Erythroblast (primary cell): ENCODE data around the gene NLGN1.

Experiments used
- GATA1 ChIP-seq: IDR thresholded peaks from 2 replicates; pipeline ENCODE4 v1.6.1; 2011; ENCODE audit warnings: low read depth, mild to moderate bottlenecking, control low read depth, low read length, moderate library complexity
- POLR2A ChIP-seq: IDR thresholded peaks from 2 replicates; pipeline ENCODE4 v1.6.1; 2011; ENCODE audit warnings: mild to moderate bottlenecking, low read length

- TF ChIP-seq POLR2A (no peak), GATA1 (no peak)
Observed at GRCh38 chr3:174158674-174159073, 761.1 kb downstream of the NLGN1 start.
